ENCODE results near the gene GRIA1.

- no peak for TF ChIP-seq POLR2AphosphoS5 (IDR thresholded peaks at IDR 0.05)
- TF ChIP-seq CTCF (IDR thresholded peaks at IDR 0.05), result no peak
These were observed 135.4 kb downstream of the GRIA1 start for GRCh38 chr5:153625826-153626354.

All from breast epithelium (tissue), 3 donors.